Subcutaneous abdominal adipose tissue (tissue), 5 donors: Measurements from ENCODE around the gene ALDH8A1.

Experiments used
- H3K27ac ChIP-seq: one replicate; pipeline ENCODE4 v1.7.0; 2013; ENCODE audit warnings: low read depth, mild to moderate bottlenecking, inconsistent platforms, low read length, moderate library complexity
- H3K27me3 ChIP-seq, 5 donors: one replicate each; pipeline ENCODE4 v1.7.0; 2013; ENCODE audit warnings: low read length in 5 of 5, inconsistent platforms in 1 of 5; ENCODE audit not compliant: control insufficient read depth in 5 of 5, insufficient read depth in 4 of 5
- H3K36me3 ChIP-seq, 5 donors: one replicate each; pipeline ENCODE4 v1.7.0; 2013; ENCODE audit warnings: low read length in 5 of 5; ENCODE audit not compliant: control insufficient read depth in 5 of 5, insufficient read depth in 5 of 5
- H3K4me1 ChIP-seq, 5 donors: one replicate each; pipeline ENCODE4 v1.7.0; 2013; ENCODE audit warnings: low read length in 5 of 5, mild to moderate bottlenecking in 3 of 5, moderate library complexity in 1 of 5; ENCODE audit not compliant: control insufficient read depth in 5 of 5, insufficient read depth in 5 of 5
- H3K4me3 ChIP-seq, 5 donors: one replicate each; pipeline ENCODE4 v1.7.0; 2013; ENCODE audit warnings: low read length in 5 of 5, low read depth in 1 of 5
- H3K9ac ChIP-seq, 5 donors: one replicate each; pipeline ENCODE4 v1.7.0; 2013; ENCODE audit warnings: low read length in 5 of 5, mild to moderate bottlenecking in 4 of 5, moderate library complexity in 3 of 5
- H3K9me3 ChIP-seq, 5 donors: one replicate each; pipeline ENCODE4 v1.7.0; 2013; ENCODE audit warnings: low read length in 5 of 5; ENCODE audit not compliant: control insufficient read depth in 5 of 5
- donor health status: healthy.
- donor health status: healthy.
- donor health status: healthy.
- donor health status: healthy.
- donor health status: healthy.

Gene ALDH8A1

DNA sequence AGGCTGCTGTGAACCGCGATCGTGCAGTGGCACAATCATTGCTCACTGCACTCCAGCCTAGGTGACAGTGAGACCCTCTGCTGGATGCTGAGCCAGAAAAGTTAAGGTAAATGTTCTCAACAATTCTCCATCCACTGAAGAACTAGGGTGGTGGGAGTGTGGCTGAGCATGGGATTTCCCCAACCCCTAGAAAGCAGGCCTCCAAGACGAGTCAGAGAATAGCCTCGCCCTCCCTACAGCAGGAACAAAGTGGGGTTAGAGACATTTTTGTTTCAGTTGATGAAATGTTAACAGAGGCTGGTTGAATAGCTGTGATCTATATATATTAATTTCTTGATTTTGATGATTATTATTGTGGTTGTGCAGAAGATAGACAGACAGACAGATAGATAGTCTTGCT lies 6.1 kb upstream of the ALDH8A1 start:
- H3K9me3 ChIP-seq, result peaks cover 0 to 7% (median 4%) of the 10 kb centered on the region in 5 donors

DNA sequence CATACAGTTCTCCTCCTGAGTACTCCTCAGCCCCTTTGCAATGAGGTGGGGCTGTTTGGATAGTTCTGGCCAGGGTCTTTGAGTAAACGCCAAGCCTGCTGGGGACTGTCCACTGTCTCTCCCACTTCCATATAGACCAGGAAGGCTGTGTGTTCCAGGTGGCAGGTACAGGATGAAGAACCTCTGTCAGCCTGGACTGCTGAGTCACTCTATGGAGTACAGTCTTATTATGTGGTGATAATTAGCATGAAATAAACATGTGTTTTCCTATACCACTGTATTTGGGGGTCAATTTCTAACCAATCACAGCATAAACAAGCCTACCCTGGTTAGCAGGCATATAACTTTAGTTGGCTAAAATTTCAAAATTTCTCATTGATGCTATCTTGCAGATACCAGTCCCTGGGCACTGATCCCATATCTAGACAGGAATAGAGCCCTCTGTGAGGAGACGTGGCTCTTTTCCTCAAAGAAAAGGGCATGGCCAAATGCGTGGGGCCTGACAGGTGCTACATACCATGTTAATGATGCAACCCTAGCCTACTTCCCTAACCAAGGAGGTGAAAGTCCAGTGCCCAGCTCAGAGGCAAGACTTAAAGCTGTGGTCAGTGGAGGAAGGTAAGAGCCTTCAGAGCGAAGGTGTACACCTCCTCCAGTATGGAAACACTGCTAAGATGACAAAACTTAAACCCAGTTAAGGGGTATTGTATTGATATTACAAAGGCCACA lies 4.5 kb upstream of the ALDH8A1 start:
- peaks cover 0 to 6% (median 0%) of the 10 kb centered on the region in 5 donors for H3K36me3 ChIP-seq
- H3K4me1 ChIP-seq, result no peaks in the 10 kb centered on the region
- H3K4me3 ChIP-seq, result no peak overlapping the region
- H3K27me3 ChIP-seq, result peaks cover 0 to 3% (median 0%) of the 10 kb centered on the region in 5 donors
- no peak overlapping the region for H3K9ac ChIP-seq
- no peak overlapping the region for H3K27ac ChIP-seq
- peaks cover 0 to 4% (median 4%) of the 10 kb centered on the region in 5 donors for H3K9me3 ChIP-seq

More for the DNA sequence above, 6.1 kb upstream of the ALDH8A1 start:
- H3K27me3 ChIP-seq, result no peaks in the 10 kb centered on the region
- no peak overlapping the region for H3K9ac ChIP-seq
- H3K4me1 ChIP-seq, result no peaks in the 10 kb centered on the region
- peaks cover 0 to 6% (median 3%) of the 10 kb centered on the region in 5 donors for H3K36me3 ChIP-seq
- no peak overlapping the region for H3K27ac ChIP-seq
- H3K4me3 ChIP-seq, result no peak overlapping the region

GRCh38 chr6:134951494-134952263 lies 1.8 kb upstream of the ALDH8A1 start:
- Histone ChIP-seq H3K4me1 (no peaks in the 10 kb centered on the region), H3K9me3 (no peaks in the 10 kb centered on the region), H3K9ac (no peak overlapping the region), H3K27ac (no peak overlapping the region), H3K36me3 (no peaks in the 10 kb centered on the region), H3K27me3 (peaks cover 0 to 3% (median 0%) of the 10 kb centered on the region in 5 donors), H3K4me3 (no peak overlapping the region)

GRCh38 chr6:134950482-134950881 lies 581 bp upstream of the ALDH8A1 start:
- Histone ChIP-seq H3K9me3 (no peaks in the 10 kb centered on the region), H3K36me3 (no peaks in the 10 kb centered on the region), H3K4me3 (no peak overlapping the region), H3K9ac (no peak overlapping the region), H3K27ac (no peak overlapping the region), H3K4me1 (no peaks in the 10 kb centered on the region), H3K27me3 (peaks cover 0 to 3% (median 0%) of the 10 kb centered on the region in 5 donors)

DNA sequence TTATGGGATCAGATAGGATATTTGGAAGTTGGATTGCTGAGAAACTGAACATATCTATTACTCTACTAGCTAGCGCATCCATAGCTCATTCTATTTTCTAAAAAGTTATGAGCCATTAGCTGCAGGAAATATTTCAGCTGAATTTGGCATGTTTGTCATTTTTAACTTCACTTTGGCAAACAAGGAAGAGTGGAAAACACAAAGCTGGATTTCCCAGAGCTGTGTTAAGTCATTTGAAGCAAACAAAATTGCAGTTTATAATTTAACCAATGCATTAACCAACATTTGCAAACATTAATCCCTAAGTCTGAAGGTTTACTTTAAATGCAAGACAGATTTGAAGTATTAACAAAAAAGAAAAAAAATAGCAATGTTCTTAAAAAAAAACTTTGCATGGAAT lies 1.2 kb downstream of the ALDH8A1 start:
- H3K27me3 ChIP-seq, result peaks cover 0 to 3% (median 0%) of the 10 kb centered on the region in 5 donors
- no peak overlapping the region for H3K4me3 ChIP-seq
- no peak overlapping the region for H3K9ac ChIP-seq
- no peak overlapping the region for H3K27ac ChIP-seq
- H3K9me3 ChIP-seq, result no peaks in the 10 kb centered on the region
- H3K36me3 ChIP-seq, result no peaks in the 10 kb centered on the region
- H3K4me1 ChIP-seq, result no peaks in the 10 kb centered on the region

- no peaks in the 10 kb centered on the region for H3K36me3 ChIP-seq
- H3K9me3 ChIP-seq, result no peaks in the 10 kb centered on the region
- no peak overlapping the region for H3K27ac ChIP-seq
- H3K27me3 ChIP-seq, result peaks cover 0 to 3% (median 0%) of the 10 kb centered on the region in 5 donors
- no peaks in the 10 kb centered on the region for H3K4me1 ChIP-seq
- no peak overlapping the region for H3K4me3 ChIP-seq
- no peak overlapping the region for H3K9ac ChIP-seq
Observed at GRCh38 chr6:134948142-134948541, 1.8 kb downstream of the ALDH8A1 start.

- H3K27me3 ChIP-seq, result no peaks in the 10 kb centered on the region
- H3K4me3 ChIP-seq, result no peak overlapping the region
- no peak overlapping the region for H3K27ac ChIP-seq
- no peaks in the 10 kb centered on the region for H3K4me1 ChIP-seq
- H3K9me3 ChIP-seq, result no peaks in the 10 kb centered on the region
- no peak overlapping the region for H3K9ac ChIP-seq
- no peaks in the 10 kb centered on the region for H3K36me3 ChIP-seq
Observed at GRCh38 chr6:134945045-134945444, 4.9 kb downstream of the ALDH8A1 start.

DNA sequence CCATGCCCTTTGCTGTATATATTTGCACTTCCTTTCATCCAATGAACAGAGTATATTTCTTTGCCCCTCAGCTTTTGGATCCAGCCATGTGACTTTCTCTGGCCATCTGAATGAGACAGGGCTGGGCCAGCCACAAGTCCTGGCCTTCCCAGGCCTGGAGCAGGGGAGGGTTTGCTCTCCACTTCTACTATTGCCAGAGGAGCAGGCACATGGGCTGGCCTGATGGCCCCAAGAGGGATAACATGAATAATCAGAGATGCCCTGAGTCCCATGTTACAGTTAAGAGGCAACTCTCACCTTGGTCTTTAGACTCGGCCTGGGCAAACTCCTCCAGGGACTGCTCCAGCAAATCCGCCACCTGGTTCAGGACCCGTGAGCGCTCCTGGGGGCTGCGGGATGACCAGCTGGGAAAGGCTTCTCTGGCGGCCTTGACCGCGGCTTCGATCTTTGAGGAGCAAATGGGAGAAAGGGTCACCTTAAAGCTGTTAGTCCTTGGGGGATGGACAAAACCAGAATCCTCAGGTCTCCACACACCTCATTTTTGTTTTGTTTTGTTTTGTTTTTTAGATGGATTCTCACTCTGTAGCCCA lies 6.3 kb downstream of the ALDH8A1 start:
- no peak overlapping the region for H3K4me3 ChIP-seq
- no peaks in the 10 kb centered on the region for H3K9me3 ChIP-seq
- H3K27ac ChIP-seq, result no peak overlapping the region
- H3K36me3 ChIP-seq, result no peaks in the 10 kb centered on the region
- no peaks in the 10 kb centered on the region for H3K4me1 ChIP-seq
- H3K27me3 ChIP-seq, result no peaks in the 10 kb centered on the region
- no peak overlapping the region for H3K9ac ChIP-seq

DNA sequence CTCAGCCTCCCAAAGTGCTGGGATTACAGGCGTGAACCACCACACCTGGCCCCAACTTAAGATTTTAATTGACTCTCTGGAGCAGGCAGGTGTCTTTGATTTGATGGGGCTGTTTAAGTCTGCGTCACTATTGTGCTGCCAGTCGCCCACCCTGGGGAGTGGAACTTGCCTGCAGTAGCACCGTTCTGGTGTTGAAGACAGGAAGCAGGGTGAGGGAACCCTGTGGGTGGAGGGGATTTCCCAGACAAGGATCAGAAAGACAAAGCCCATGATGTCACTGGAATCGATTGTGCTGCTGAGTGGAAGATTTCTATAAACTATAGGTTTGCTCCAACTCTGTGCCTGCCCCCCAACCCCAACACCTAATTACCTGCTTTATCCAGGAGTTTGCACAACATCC lies 11.0 kb downstream of the ALDH8A1 start:
- no peak overlapping the region for H3K9ac ChIP-seq
- H3K4me1 ChIP-seq, result no peaks in the 10 kb centered on the region
- H3K27me3 ChIP-seq, result no peaks in the 10 kb centered on the region

GRCh38 chr6:134937426-134937825 lies 12.5 kb downstream of the ALDH8A1 start:
- no peak overlapping the region for H3K27ac ChIP-seq
- no peak overlapping the region for H3K9ac ChIP-seq
- no peaks in the 10 kb centered on the region for H3K4me1 ChIP-seq
- H3K4me3 ChIP-seq, result no peak overlapping the region
- no peaks in the 10 kb centered on the region for H3K27me3 ChIP-seq
- H3K9me3 ChIP-seq, result no peaks in the 10 kb centered on the region
- no peaks in the 10 kb centered on the region for H3K36me3 ChIP-seq

More for the DNA sequence above, 11.0 kb downstream of the ALDH8A1 start:
- no peaks in the 10 kb centered on the region for H3K9me3 ChIP-seq
- no peak overlapping the region for H3K27ac ChIP-seq
- H3K4me3 ChIP-seq, result no peak overlapping the region
- no peaks in the 10 kb centered on the region for H3K36me3 ChIP-seq
